HEK293 (cell line): Measurements from ENCODE around the gene BRD3OS.

Experiments used
- CTCF ChIA-PET: fragments of 350-600 bp; formaldehyde crosslinking; extraction: SDS; loops from one replicate; lab custom pipeline; 2021; ENCODE audit warnings: antibody characterized with exemption; lab: Yijun Ruan, JAX
- POLR2A ChIA-PET: fragments of 300-600 bp; formaldehyde crosslinking; extraction: SDS; loops from one replicate; lab custom pipeline; 2020; ENCODE audit warnings: antibody characterized with exemption, inconsistent platforms; lab: Yijun Ruan, JAX
- H3K27ac ChIP-seq: fragments of 200-500 bp; sonication (Bioruptor generic); 2 replicates; pipeline ENCODE4 v1.5.1; 2014; ENCODE audit warnings: low read depth, low read length, control low read depth, inconsistent platforms; ENCODE audit errors: extremely low read depth
- H3K36me3 ChIP-seq, 2 experiments: fragments of 200-500 bp in 1 of 2; sonication (Bioruptor generic) in 1 of 2; 1 replicate in 1 of 2; 2 replicates in 1 of 2; pipeline ENCODE4 v1.5.1; 2014 to 2017; ENCODE audit warnings: inconsistent platforms in 2 of 2, low read length in 2 of 2; ENCODE audit not compliant: control insufficient read depth in 2 of 2, insufficient read depth in 1 of 2
- H3K4me1 ChIP-seq: fragments of 200-500 bp; sonication (Bioruptor generic); 2 replicates; pipeline ENCODE4 v1.5.1; 2014; ENCODE audit warnings: mild to moderate bottlenecking, low read length, inconsistent platforms; ENCODE audit not compliant: control insufficient read depth, insufficient read depth
- H3K4me3 ChIP-seq: 2 replicates; pipeline ENCODE4 v1.5.1; 2011; ENCODE audit warnings: low read depth, mild to moderate bottlenecking, control low read depth, low read length, moderate library complexity
- H3K9me3 ChIP-seq: fragments of 200-500 bp; sonication (Bioruptor generic); 2 replicates; pipeline ENCODE4 v1.5.1; 2014; ENCODE audit warnings: low read depth, low read length, inconsistent platforms; ENCODE audit not compliant: control insufficient read depth, insufficient read depth
- CTCF ChIP-seq: fragments of 450-650 bp; formaldehyde crosslinking; IDR thresholded peaks from 2 replicates; pipeline ENCODE4 v1.5.1; 2016; ENCODE audit warnings: missing biosample characterization, missing genetic modification characterization
- GLIS1 ChIP-seq: fragments of 450-650 bp; formaldehyde crosslinking; IDR thresholded peaks from 2 replicates; pipeline ENCODE4 v1.5.1; 2016; ENCODE audit warnings: missing biosample characterization, missing genetic modification characterization
- GLIS2 ChIP-seq: fragments of 450-650 bp; formaldehyde crosslinking; IDR thresholded peaks from 2 replicates; pipeline ENCODE4 v1.5.1; 2016; ENCODE audit warnings: missing biosample characterization, missing genetic modification characterization
- TRIM28 ChIP-seq: IDR thresholded peaks from 2 replicates; pipeline ENCODE4 v1.6.1; 2011; ENCODE audit warnings: low read length, control low read depth, borderline replicate concordance
- YY1 ChIP-seq: fragments of 450-650 bp; formaldehyde crosslinking; IDR thresholded peaks from 2 replicates; pipeline ENCODE4 v1.5.1; 2018; ENCODE audit warnings: missing biosample characterization, missing genetic modification characterization
- ZBTB44 ChIP-seq: fragments of 450-650 bp; IDR thresholded peaks from 2 replicates; pipeline ENCODE4 v1.5.1; 2018; ENCODE audit warnings: missing biosample characterization, mild to moderate bottlenecking, missing genetic modification characterization
- ZBTB48 ChIP-seq: fragments of 450-650 bp; formaldehyde crosslinking; IDR thresholded peaks from 2 replicates; pipeline ENCODE4 v1.5.1; 2016; ENCODE audit warnings: missing biosample characterization, missing genetic modification characterization
- ZIC2 ChIP-seq: fragments of 450-650 bp; formaldehyde crosslinking; IDR thresholded peaks from 2 replicates; pipeline ENCODE4 v1.5.1; 2016; ENCODE audit warnings: missing biosample characterization, missing genetic modification characterization
- ZNF10 ChIP-seq: fragments of 450-650 bp; formaldehyde crosslinking; IDR thresholded peaks from 2 replicates; pipeline ENCODE4 v1.5.1; 2017; ENCODE audit warnings: missing biosample characterization, missing genetic modification characterization
- ZNF132 ChIP-seq: fragments of 450-650 bp; formaldehyde crosslinking; IDR thresholded peaks from 2 replicates; pipeline ENCODE4 v1.5.1; 2017; ENCODE audit warnings: missing biosample characterization, missing genetic modification characterization, borderline replicate concordance
- ZNF202 ChIP-seq: fragments of 450-650 bp; formaldehyde crosslinking; IDR thresholded peaks from 2 replicates; pipeline ENCODE4 v1.5.1; 2016; ENCODE audit warnings: missing biosample characterization, missing genetic modification characterization, borderline replicate concordance
- ZNF354C ChIP-seq: fragments of 450-650 bp; formaldehyde crosslinking; IDR thresholded peaks from 2 replicates; pipeline ENCODE4 v1.5.1; 2016; ENCODE audit warnings: missing biosample characterization, missing genetic modification characterization, low read depth, borderline replicate concordance
- ZNF366 ChIP-seq: fragments of 450-650 bp; formaldehyde crosslinking; conservative IDR thresholded peaks from 2 replicates; pipeline ENCODE4 v1.5.1; 2016; ENCODE audit warnings: missing biosample characterization, missing genetic modification characterization
- ZNF423 ChIP-seq: fragments of 450-650 bp; formaldehyde crosslinking; IDR thresholded peaks from 2 replicates; pipeline ENCODE4 v1.5.1; 2016; ENCODE audit warnings: missing biosample characterization, missing genetic modification characterization
- ZNF449 ChIP-seq: fragments of 450-650 bp; formaldehyde crosslinking; IDR thresholded peaks from 2 replicates; pipeline ENCODE4 v1.5.1; 2017; ENCODE audit warnings: missing biosample characterization, mild to moderate bottlenecking, missing genetic modification characterization, moderate library complexity
- ZNF510 ChIP-seq: fragments of 450-650 bp; formaldehyde crosslinking; IDR thresholded peaks from 2 replicates; pipeline ENCODE4 v1.5.1; 2018; ENCODE audit warnings: mild to moderate bottlenecking, missing genetic modification characterization, missing biosample characterization; ENCODE audit not compliant: insufficient replicate concordance
- ZNF529 ChIP-seq: fragments of 450-650 bp; formaldehyde crosslinking; IDR thresholded peaks from 2 replicates; pipeline ENCODE4 v1.5.1; 2017; ENCODE audit warnings: missing genetic modification characterization, missing biosample characterization; ENCODE audit not compliant: insufficient replicate concordance
- ZNF561 ChIP-seq: fragments of 450-650 bp; IDR thresholded peaks from 2 replicates; pipeline ENCODE4 v1.5.1; 2018; ENCODE audit warnings: missing biosample characterization, missing genetic modification characterization, borderline replicate concordance
- ZXDB ChIP-seq: fragments of 450-650 bp; formaldehyde crosslinking; IDR thresholded peaks from 2 replicates; pipeline ENCODE4 v1.5.1; 2016; ENCODE audit warnings: missing biosample characterization, missing genetic modification characterization

The BRD3OS gene

DNA sequence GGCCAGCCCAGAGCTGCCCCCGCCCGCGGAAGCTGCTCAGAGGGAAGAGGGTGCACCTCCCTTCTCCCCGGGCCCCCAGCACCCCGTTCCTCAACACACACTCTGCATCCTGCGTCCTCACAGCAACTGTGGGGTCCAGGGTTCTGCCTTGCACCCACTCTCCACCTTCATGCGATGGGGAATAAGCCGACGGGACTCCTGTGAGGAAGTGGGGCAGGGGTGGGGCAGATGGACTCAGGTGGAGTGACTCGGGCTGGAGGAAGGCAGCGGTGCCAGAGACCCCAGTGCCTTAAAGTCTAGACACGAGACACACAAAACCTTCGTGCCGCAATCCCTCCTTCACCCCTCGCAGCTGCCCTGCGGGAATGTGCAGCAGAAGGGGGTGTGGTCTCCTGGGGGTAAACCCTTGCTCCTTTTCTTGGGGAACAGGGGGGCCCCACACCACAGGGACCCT, 33.9 kb downstream of the BRD3OS start:
- TF ChIP-seq TRIM28, result no peak
- no peak for TF ChIP-seq ZNF529 (tag by site-specific recombination)
- no peak for TF ChIP-seq ZXDB
- TF ChIP-seq ZBTB48, result no peak
- TF ChIP-seq ZNF423 (tag by site-specific recombination), result no peak
- TF ChIP-seq ZNF561 (tag by site-specific recombination), result no peak
- TF ChIP-seq ZBTB44 (tag by site-specific recombination), result no peak
- no peak for TF ChIP-seq YY1
- no peak for TF ChIP-seq ZNF10 (tag by site-specific recombination)
- no peak for TF ChIP-seq ZNF510 (tag by site-specific recombination)
- ChIA-PET POLR2A (no interaction called here), CTCF (no interaction called here)
- no peaks in the 10 kb centered on the region for H3K4me1 ChIP-seq
- no peak overlapping the region for H3K4me3 ChIP-seq
- no peak overlapping the region for H3K27ac ChIP-seq
- H3K36me3 ChIP-seq, result peaks cover 0 to 12% of the 10 kb centered on the region in 2 experiments; a peak in 2 of 3 replicates
- H3K9me3 ChIP-seq, result no peaks in the 10 kb centered on the region

DNA sequence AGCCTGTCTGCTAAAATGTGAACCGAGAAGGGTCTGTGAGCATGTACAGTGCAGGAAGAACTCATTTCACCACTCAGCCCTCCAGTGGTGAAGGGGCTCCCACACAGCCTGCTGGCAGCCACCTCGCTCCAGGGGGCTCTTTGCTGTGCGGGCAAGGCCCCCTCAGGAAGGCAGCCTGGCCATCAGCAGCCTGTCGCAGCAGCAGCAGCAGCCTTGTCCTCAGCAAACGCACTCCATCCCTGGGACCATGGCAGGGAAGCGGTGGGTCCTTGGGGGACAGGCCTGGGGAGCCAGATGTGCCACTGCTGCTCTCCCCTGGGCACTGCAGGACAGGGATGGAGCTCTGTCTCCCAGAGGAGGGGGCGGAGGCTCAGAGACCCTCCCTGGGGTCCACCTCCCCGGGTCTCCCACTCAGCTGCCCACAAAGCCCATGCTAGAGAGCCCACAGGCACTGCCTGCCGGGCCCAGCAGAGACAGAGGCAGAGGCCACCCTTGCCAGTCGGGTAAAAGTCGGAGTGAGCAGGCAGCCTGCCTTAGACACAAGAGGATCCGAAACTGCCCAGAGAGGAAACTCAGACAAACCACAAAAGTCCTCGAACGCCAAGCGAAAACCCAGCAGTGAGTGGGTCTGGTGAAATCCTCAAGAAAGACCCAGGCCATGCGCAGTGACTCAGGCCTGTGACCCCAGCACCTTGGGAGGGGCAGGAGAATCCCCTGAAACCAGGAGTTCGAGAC, 34.5 kb downstream of the BRD3OS start:
- no peak for TF ChIP-seq ZNF132 (tag by site-specific recombination)
- TF ChIP-seq ZIC2 (tag by site-specific recombination), result peak; percentile 31; the same call in 1 of the 2 replicates
- peak; percentile 70 for TF ChIP-seq GLIS2 (tag by site-specific recombination)
- peak; percentile 56 for TF ChIP-seq GLIS1
- TF ChIP-seq CTCF (tag by site-specific recombination), result 0 out of 2 replicates have a peak, but pooled peaks have one; percentile 21
- TF ChIP-seq ZNF202 (tag by site-specific recombination), result no peak
- TF ChIP-seq ZNF449 (tag by site-specific recombination), result no peak
- no peak for TF ChIP-seq ZNF366
- TF ChIP-seq ZNF354C, result no peak
- Histone ChIP-seq H3K9me3 (no peaks in the 10 kb centered on the region), H3K4me1 (no peaks in the 10 kb centered on the region), H3K27ac (no peak overlapping the region), H3K4me3 (no peak overlapping the region), H3K36me3 (peaks cover 0 to 10% of the 10 kb centered on the region in 2 experiments; a peak in 2 of 3 replicates)
- POLR2A ChIA-PET, result no interaction called here
- CTCF ChIA-PET, result no interaction called here
